T-helper 22 cell (primary cell): ENCODE data around the gene ANTXR1.

Experiments used
- DNase-seq: peaks from one replicate; pipeline ENCODE4 v3.0.0-alpha.2; 2020; ENCODE audit warnings: low read depth

The ANTXR1 gene

GRCh38 chr2:69074918-69075317 is 61.9 kb downstream of the ANTXR1 start:
- DNase-seq: no peak

DNA sequence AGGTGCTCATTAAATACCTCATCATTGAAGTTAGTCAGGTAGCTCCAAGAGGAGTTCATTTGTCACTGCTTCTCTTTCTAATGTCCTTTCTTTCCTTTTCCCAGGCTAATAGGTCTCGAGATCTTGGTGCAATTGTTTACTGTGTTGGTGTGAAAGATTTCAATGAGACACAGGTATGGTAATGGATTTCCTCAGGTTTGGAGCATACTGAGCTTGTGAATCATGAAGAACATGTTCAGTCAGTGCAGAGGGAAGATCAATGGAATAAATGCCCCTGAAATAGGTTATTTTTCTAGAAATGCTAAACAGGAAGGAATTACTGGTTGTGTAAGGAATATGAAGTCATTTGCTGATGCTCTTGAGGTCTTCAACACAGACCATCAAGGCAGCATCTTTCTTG is 62.5 kb downstream of the ANTXR1 start:
- DNase-seq: no peak

GRCh38 chr2:69076601-69077000 is 63.6 kb downstream of the ANTXR1 start:
- DNase-seq: no peak

GRCh38 chr2:69077252-69077950 is 64.4 kb downstream of the ANTXR1 start:
- no peak for DNase-seq

DNA sequence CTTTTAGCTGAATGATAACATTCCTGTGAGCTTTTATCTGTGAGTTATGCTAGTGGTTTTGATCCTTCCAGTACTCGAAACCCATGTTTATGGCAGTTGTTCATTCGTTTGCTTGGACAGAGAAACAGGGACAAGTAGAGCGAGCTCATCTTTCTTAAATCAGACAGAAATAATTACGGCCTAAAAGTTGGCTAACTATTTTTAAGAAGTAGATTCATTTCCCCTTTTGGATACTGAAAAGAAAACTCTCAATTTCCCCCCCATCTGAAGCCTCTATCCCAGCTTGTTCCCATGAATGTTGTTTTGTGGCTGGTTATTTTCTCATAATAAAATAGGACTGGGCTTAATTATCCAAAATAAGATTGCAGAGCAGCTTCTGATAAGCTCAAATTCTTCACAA is 67.1 kb downstream of the ANTXR1 start:
- DNase-seq: no peak

GRCh38 chr2:69081001-69081580 is 68.1 kb downstream of the ANTXR1 start:
- DNase-seq: no peak

- no peak for DNase-seq
Observed at GRCh38 chr2:69081757-69082156, 68.8 kb downstream of the ANTXR1 start.

GRCh38 chr2:69082430-69082997 is 69.5 kb downstream of the ANTXR1 start:
- no peak for DNase-seq

- no peak for DNase-seq
Observed at GRCh38 chr2:69083235-69083748, 70.3 kb downstream of the ANTXR1 start.

- no peak for DNase-seq
Observed at GRCh38 chr2:69084492-69084891, 71.5 kb downstream of the ANTXR1 start.

- no peak for DNase-seq
Observed at GRCh38 chr2:69086466-69086865, 73.5 kb downstream of the ANTXR1 start.

DNA sequence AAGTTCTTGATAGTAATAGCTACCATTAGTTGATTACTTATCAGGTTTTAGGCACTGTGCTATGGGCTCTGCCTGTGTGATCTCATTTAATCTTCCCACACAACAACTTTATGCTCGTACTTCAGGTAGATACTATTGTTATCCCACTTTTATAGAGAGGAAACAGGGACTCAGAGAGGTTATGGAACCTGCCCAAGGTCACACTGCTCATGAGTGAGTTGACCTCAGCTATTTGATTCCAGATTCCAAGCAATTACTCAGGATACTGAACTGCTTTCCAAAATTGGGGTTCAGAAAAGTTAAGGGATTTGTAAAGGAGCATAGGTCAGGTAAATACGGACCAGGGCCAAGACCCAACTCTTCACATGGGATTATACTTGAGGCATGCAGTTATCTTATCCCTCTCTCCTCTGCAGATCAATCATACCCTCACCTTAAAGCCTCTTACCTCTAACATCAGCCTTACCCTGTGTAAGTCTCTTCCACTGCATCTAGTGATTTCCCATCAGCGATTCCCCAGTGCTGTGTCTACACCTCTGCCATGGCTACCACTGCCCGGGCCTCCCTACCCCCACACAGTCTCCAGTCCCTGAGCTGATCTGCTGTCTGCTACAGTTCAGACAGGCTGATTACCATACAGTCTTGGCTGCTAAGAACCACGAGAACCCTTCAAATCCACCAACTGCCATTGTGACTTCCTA is 74.4 kb downstream of the ANTXR1 start:
- no peak for DNase-seq

- no peak for DNase-seq
Observed at GRCh38 chr2:69087912-69088240, 74.9 kb downstream of the ANTXR1 start.

- no peak for DNase-seq
Observed at GRCh38 chr2:69088466-69088865, 75.5 kb downstream of the ANTXR1 start.

GRCh38 chr2:69089266-69089665 is 76.3 kb downstream of the ANTXR1 start:
- no peak for DNase-seq

GRCh38 chr2:69089998-69090397 is 77.0 kb downstream of the ANTXR1 start:
- DNase-seq: no peak

- no peak for DNase-seq
Observed at GRCh38 chr2:69090820-69091219, 77.8 kb downstream of the ANTXR1 start.

GRCh38 chr2:69092857-69093256 is 79.9 kb downstream of the ANTXR1 start:
- no peak for DNase-seq

DNA sequence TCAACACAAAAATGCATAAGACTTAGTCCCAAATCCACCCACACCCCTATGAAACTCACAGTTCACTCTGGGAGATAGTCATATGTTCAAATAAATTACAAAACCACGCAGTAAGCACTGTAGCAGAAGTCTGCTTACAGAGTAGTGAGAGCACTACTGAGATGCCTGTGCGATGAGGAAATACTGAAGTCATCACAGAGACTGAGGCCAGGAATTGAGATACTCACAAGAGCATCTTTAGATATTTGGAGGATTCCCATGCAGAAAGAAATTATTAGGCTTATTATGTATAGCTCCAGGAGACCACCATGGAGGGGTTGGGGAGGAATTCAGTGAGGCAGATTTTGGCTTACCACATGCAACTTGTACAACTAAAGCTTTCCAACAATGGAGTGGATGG is 82.3 kb downstream of the ANTXR1 start:
- DNase-seq: no peak

DNA sequence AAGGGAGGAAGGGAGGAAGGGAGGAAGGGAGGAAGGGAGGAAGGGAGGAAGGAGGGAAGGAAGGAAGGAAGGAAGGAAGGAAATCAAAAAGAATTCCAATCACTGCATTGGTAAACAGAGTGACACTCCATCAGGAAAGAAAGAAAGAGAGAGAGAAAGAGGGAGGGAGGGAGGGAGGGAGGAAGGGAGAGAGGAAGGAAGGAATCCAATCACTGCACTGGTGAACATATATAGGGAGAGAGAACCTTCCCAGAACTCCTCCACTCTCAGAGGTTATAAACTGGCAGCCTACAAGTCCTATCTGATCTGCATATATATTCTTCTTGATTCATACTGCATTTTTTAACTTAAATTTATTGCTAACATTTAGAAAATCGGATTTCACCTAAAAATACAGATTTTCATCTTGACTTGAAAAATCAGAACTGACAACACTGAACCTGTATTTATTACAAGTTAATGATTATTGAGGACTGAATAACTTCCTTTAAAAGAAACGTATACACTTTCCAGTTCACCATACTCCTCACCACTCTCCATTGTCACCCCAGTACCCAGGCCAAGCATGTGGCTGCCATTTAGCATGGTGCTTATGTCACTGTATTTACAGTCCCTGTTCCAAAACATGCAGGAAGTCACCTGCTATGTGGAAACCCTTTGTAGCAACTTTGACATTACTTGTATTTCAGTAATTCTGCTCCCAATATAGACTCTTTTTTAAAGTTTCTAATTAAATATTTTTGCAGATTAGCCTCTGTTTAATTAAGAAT is 83.5 kb downstream of the ANTXR1 start:
- DNase-seq: no peak

DNA sequence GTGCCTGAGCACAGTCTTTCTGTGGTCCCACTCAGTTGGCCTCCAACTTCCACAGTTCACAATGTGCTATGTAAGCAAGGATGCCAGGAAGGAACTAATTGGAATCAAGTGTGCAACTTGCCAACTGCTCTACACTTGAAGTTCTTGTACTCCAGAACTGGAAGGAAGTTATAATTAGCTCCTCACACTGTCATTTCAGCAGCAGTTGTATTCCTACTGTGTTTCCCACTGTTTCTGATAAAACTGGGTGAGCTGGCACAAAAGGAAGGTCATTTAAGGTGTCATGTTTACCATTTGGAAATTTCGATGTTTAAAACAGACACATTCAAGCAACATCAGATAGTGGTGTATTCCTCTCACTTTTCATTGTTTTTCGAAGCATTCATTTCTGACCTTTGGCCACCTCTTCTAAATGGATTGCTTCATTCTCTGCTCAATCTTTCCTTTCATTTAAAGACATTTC is 84.2 kb downstream of the ANTXR1 start:
- DNase-seq: no peak
